ENCODE results near the gene SMC2.

Gene SMC2

GRCh38 chr9:104073770-104074133 lies 20.4 kb upstream of the SMC2 start:
- TF ChIP-seq CTCF (IDR thresholded peaks at IDR 0.05) = no peak
- DNase-seq = no peak
- Mint-ChIP-seq H3K4me1 (no peaks in the 10 kb centered on the region), H3K36me3 (ENCODE audit: low read depth) (no peaks in the 10 kb centered on the region), H3K27ac (no peak overlapping the region), H3K4me3 (no peak overlapping the region), H3K27me3 (ENCODE audit: low read depth, poor library complexity) (no peaks in the 10 kb centered on the region), H3K9me3 (peaks cover 13% of the 10 kb centered on the region)

GRCh38 chr9:104074876-104075275 lies 19.2 kb upstream of the SMC2 start:
- H3K9me3 Mint-ChIP-seq = peaks cover 23% of the 10 kb centered on the region
- H3K4me3 Mint-ChIP-seq = no peak overlapping the region
- TF ChIP-seq CTCF (IDR thresholded peaks at IDR 0.05) = no peak
- no peak overlapping the region for H3K27ac Mint-ChIP-seq
- no peaks in the 10 kb centered on the region for H3K36me3 Mint-ChIP-seq (ENCODE audit: low read depth)
- H3K4me1 Mint-ChIP-seq = no peaks in the 10 kb centered on the region
- no peaks in the 10 kb centered on the region for H3K27me3 Mint-ChIP-seq (ENCODE audit: low read depth, poor library complexity)
- DNase-seq = no peak

GRCh38 chr9:104075801-104076753 lies 18.0 kb upstream of the SMC2 start:
- H3K4me3 Mint-ChIP-seq = no peak overlapping the region
- no peaks in the 10 kb centered on the region for H3K27me3 Mint-ChIP-seq (ENCODE audit: low read depth, poor library complexity)
- no peak for DNase-seq
- H3K4me1 Mint-ChIP-seq = no peaks in the 10 kb centered on the region
- H3K9me3 Mint-ChIP-seq = peaks cover 35% of the 10 kb centered on the region
- no peak overlapping the region for H3K27ac Mint-ChIP-seq
- no peaks in the 10 kb centered on the region for H3K36me3 Mint-ChIP-seq (ENCODE audit: low read depth)
- no peak for TF ChIP-seq CTCF (IDR thresholded peaks at IDR 0.05)

GRCh38 chr9:104078596-104078995 lies 15.5 kb upstream of the SMC2 start:
- Mint-ChIP-seq H3K27ac (no peak overlapping the region), H3K4me3 (no peak overlapping the region), H3K9me3 (peaks cover 60% of the 10 kb centered on the region), H3K27me3 (ENCODE audit: low read depth, poor library complexity) (no peaks in the 10 kb centered on the region), H3K36me3 (ENCODE audit: low read depth) (no peaks in the 10 kb centered on the region), H3K4me1 (no peaks in the 10 kb centered on the region)
- DNase-seq = no peak
- no peak for TF ChIP-seq CTCF (IDR thresholded peaks at IDR 0.05)

GRCh38 chr9:104080983-104081382 lies 13.1 kb upstream of the SMC2 start:
- no peaks in the 10 kb centered on the region for H3K36me3 Mint-ChIP-seq (ENCODE audit: low read depth)
- H3K4me3 Mint-ChIP-seq = no peak overlapping the region
- H3K4me1 Mint-ChIP-seq = peaks cover 8% of the 10 kb centered on the region
- peak; percentile 17 for DNase-seq
- TF ChIP-seq CTCF (IDR thresholded peaks at IDR 0.05) = no peak
- H3K27ac Mint-ChIP-seq = no peak overlapping the region
- H3K27me3 Mint-ChIP-seq (ENCODE audit: low read depth, poor library complexity) = no peaks in the 10 kb centered on the region
- H3K9me3 Mint-ChIP-seq = peaks cover 62% of the 10 kb centered on the region

GRCh38 chr9:104082168-104082567 lies 11.9 kb upstream of the SMC2 start:
- Mint-ChIP-seq H3K4me1 (peaks cover 10% of the 10 kb centered on the region), H3K27ac (no peak overlapping the region), H3K4me3 (no peak overlapping the region), H3K27me3 (ENCODE audit: low read depth, poor library complexity) (no peaks in the 10 kb centered on the region), H3K36me3 (ENCODE audit: low read depth) (no peaks in the 10 kb centered on the region), H3K9me3 (peaks cover 62% of the 10 kb centered on the region)
- DNase-seq = no peak
- TF ChIP-seq CTCF (IDR thresholded peaks at IDR 0.05) = no peak
